NCI-H2081 (cell line): ENCODE results near the gene NRG3.

Experiments used
- DNase-seq, 2 experiments: peaks; one replicate each; lab custom pipeline; 2025; lab: John Stamatoyannopoulos, UW

The NRG3 gene

DNA sequence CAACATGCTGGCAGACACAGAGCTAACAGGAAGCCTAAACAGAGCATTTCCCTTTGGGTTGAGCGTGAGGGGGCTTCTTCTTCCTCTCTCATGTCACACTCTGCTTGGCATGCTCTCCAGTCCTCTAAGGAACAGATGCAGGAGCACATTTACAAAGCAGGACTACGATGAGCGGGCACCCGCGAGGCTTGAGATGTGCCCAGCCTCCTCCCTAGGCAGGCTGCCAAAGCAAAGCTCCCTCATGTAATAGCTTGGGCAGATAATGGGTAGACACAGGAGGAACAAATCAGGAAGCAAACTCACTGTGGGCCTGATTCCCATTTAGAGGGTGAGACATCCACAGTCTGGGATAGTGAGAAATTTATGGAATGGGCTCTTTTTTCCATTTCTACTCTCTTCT, 519.1 kb downstream of the NRG3 start:
- DNase-seq = peak; percentile 29 to 74

DNA sequence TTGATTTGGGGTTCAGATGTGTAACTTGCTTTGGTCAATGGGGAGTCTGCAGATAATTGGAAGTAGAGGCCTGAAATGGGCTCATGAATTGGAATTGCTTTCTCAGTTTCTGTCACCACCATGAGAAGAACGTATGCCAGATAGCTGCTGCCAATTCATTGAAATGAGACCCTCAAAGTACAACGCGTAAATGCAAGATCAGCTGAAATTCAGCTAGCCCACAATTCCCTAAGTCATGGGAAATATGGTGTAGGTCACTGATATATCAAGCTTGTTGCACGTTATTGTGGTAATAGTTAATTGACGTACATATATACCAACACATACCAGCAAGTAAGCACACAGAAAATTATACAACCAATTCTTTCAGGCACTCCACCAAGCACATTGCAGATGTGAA, 520.0 kb downstream of the NRG3 start:
- DNase-seq = no peak

DNA sequence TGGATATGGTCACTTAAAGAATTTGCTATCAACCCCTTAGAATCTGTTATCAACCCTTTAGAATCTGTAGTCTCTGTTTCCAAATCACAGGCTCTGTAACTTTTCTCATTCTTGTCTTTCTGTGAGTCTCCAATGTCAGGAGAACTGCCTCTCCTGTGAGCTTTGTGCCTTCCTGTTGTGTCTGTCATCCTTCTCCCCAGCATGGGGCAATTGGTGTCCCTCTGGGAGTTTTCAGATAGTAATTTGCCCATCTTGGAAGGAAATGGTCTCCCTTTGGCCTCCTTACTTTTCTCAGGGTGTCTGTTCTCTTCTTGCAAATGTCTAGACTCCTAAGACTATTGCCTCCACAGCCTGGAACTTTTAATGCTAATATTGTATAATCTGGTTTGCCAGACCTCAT, 521.9 kb downstream of the NRG3 start:
- no peak for DNase-seq

DNA sequence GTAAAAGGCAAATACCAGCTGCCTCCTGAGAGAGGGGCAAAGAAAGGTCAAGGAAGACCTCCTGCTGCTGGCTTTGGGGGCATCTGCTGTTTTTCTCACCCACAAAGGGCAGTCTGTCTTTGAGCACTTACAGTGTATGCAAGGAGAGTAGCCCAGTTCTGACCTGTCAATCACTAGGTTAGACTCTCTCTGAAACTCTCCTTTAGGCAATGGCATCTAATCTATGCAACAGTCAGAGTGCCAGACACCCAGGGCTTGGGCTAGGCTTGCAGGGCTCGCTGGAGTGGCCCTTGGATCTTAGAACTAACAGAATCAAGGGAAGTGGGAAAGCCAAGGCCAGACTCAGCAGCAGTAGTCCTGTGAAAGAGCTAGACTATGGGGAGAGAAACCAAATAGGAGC, 522.9 kb downstream of the NRG3 start:
- DNase-seq = no peak

DNA sequence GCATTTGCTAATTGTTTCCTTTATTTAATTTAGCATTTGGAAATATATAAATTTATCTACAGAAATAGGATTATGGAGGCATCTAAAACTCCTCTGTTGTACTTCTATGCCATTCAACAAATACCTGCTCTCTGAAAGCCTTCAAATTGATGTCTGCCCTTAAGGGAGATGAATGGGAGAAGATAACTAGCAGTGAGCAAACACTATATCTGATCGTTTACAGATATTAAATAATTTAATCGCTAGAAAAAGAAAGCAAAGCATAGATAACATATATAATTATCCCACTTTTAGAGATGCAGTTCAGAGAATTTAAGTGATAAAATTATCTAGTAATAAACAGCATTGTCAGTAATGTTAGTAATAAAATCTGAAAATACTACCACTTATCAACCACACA, 524.9 kb downstream of the NRG3 start:
- no peak for DNase-seq

DNA sequence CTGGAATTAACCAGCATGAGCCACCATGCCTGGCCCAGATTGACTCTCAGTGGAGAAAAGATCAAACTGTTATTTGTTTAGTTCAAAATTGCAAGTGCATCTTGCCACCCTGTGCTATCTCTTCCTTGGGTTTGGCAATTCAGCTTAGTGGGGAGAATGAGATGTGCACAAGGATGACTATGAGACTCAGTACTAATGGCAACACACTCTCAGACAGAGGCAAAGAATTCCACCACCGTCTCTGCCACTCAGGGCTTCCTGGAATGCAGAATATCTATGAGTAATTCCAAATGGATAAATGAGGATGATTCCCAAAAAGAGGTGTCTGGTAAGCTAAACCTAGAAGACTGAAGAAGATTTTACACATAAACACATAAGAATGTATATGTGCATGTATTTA, 525.8 kb downstream of the NRG3 start:
- DNase-seq = no peak

DNA sequence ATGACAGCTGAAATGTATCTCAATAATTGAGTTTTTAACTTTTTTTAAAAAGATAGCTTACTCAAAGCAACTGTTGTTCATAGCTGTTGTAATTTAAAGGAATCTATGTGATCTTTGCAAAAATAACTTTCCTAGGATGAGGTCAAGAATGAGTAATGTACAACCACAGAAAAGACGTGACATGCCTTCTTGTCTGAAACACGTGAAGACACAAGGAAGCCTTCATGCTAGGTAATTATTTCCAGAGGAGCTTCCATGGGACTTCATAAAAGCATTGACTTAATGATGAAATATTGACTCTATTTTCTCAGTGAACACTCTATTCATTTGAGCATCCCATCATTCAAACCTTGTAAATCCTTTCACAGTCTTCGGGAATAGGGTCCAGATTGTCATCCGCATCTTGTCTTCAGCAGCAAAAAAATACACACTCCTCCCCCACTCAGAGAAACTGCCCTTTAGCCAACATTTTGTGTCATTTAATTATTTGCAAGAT, 528.0 kb downstream of the NRG3 start:
- no peak for DNase-seq

DNA sequence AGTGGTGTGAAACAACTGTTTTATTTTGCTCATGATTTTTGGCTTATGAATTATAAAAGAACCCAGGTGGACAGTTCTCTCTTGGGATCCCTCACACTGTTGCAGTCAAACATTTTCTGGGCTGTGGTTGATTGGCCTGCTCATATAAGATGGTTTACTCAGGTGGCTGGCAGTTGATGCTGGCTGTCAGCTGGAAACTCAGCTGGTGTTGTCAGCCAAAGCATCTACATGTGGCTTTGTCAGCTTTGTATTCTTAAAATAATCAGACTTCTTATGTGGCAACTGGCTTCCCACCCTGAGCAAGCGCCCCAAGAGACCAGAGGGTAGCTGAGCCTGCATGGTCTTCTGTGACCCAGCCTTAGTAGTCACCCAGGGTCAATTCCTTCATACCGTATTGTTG, 534.7 kb downstream of the NRG3 start:
- no peak for DNase-seq

DNA sequence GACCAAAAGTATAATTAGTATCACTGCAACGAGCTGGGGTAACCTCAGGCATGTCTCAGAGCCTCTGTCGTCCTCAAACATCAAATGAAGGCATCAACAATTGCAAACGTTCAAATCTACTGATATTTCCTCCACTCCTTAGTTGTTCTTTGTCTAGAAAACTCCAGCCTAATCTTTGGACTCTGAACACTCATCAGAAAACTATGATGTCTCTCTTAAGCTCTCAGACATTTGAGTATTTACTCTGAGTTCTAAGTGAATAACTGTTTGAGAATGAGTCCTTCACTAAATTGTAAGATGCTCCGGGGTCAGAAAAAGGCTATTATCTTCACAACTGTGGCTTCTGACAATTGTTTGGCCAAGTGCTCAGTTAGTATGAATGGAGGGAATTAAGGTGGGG, 536.4 kb downstream of the NRG3 start:
- no peak for DNase-seq

DNA sequence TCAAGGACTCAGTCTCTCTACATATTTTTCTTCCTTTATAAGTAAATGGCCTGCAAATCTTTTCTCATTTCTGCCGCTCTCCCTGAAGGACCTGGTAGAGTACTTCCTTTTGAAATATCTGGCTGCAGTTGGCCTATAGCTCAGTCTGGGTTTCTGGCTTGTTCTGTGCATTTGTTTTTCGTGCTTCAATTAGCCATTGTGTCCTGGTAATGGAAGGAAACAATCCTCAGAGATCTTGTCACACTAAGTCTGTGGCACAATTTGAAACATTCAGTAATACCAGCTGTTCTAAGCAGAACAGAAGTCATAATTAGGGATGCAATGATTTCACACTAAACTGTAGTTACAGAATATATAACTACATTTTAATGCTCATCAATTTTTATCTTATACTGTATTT, 545.0 kb downstream of the NRG3 start:
- DNase-seq = no peak

DNA sequence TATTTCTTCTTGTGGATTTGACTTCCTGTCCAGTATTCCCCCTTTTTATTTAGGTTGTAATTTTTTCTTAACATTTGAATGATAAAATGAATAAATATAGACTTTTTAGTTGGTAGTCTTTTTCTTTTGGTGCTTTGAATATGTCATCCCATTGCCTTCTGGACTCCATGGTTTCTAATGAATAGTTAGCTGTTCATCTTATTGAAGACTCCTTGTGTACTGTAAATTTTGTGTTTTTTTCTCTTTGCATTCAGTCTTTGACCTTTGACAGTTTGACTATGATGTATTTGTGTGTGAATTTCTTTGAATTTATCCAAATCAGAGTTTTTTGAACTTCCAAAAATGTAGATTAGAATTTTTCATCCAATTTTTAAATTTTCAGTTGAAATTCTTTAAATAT, 554.3 kb downstream of the NRG3 start:
- DNase-seq = no peak

DNA sequence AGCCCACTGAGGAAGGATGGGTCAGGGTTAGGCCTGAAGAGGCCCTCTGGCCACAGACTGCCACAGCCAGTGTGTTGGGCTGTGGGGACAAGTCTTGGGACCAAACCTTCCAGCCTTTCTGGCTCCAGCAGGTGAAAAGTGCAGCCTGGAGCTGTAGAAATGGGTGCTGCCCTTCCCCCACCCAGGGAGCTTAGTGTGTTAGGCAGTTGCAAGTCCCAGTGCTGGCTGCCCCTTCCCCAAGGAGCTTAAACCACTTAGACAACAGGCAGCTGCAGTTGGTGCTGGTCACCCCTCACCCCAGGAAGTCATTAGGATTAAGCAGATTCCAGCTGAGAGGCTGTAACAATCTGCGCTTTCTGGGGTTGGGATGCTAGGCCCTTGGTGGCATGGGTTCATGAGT, 563.3 kb downstream of the NRG3 start:
- DNase-seq = no peak

DNA sequence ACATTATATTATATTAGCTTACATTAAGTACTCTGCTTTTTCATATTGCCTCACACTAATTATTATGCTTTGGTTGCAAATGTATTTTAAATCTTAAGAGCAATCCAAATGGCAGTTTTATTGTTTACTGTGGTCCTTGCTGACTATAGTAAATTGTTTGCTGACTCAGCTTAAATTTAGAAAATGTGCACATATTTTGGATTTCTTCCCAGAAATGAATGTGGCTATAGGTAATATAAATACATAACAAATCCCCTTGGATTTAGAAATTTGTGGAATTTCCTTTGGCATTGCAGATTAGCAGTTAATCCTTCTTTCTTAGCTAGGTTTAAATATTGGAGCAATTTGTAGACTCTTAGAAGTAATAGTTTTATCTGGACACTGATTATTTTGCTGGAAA, 565.8 kb downstream of the NRG3 start:
- no peak for DNase-seq

DNA sequence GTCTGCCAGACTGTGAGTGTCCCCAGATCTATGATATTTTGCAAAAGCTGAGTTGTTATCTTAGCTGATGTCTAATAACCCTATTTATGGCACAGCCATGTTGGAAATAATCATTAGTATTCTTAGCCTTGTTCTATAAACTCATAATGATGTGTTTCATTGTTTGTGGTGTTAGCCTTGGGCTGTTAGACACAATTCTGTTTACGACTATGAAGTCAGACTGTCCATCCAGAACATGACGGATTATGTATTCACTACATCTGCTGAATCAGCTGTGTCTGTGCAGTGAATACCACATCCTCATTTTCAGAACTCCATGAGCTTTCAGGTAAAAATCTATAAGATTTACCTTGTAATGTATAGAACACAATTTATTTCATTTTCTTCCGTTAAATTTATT, 577.1 kb downstream of the NRG3 start:
- DNase-seq = peak in 1 of 2 experiments; percentile 5

DNA sequence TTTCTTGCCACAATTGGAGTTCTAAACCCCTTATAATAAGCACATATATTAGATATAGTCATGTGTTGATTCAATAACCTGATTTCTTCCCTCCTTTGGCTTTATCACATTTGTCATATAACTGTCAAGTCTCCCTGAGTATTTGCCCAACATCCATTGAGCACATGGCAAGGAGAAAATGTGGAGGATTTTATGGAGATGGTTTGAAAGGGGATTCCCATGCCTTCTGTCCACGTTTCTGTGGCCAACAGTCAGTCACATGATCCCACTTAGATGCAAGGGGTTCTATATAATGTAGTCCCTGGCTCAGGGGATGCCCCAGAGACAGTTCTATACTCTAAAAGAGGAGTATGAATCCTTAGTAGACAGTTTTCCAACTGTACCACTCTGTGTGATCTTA, 577.7 kb downstream of the NRG3 start:
- no peak for DNase-seq

DNA sequence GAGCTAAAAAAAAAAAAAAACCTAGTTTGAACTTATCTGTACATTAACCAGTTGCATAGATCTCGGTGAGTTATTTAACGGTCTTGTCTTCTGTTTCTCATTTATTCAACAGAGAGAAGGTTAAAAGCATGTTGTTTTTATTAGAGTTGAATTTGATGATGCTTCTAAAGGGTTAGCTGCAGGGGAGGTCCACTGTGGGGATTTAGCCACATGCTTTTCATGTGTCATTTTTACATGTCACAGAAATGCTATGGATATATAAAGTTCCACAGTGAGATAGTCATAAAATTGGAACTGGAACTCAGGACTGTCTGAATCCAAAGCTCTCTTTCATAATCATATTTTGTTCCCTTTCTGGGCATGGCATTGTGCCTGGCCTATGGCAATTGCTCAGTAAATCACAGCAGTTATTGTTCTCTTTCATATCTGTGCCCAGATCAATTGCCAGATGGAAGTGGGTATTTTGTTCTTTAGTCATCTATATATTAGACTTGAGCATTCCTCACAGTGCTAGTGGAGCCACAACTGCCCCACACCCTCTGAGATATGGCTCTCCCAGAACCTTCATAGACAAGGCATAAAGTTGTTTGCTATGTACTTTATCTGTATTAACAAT, 578.8 kb downstream of the NRG3 start:
- DNase-seq = no peak

DNA sequence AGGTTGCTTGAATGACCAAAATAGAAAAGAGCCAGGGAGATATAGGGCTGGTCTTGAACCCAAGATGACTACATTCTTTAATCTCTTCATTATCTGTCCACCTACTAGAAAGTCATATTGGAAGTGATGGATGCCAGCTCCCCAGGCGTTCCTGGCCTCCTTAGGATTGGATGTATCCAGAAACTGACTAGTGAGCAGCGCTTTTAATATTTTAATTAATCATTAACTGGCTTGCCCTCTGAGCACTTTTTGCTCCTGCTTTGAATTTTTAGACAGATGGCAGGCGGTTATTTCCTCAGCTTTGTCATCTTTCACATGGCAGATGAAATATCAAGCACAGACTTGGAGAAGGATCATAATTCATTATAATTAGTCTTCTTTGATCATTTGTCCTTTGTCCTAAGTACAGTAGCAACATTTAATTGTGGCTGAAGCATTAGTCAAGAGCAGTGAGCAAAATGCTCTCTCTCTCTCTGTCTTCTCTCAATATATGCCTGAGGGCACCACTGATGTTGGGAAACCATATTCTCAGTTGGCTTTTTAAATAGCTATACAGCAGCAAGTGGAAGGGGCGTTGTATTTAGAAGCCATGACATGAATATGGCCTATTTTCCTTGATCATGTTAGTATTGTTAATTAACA, 588.0 kb downstream of the NRG3 start:
- no peak for DNase-seq

DNA sequence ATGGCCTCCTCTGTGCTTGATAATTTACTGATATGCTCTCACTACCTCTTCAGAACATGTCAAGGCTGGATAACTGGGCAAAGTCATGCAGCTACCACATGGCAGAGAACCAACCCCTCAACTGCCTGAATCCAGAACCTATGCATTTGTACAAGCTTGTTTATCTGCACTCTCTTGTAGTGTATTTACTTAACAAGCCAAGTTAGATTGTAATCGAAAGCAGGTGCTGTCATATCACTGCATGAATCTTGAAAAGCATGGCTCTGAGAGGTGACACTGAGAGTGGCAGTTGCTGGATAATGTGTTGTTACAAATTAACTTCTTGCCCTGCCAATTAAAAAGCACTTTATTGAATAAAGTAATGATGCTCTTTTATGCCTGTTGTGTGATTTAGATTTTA, 588.6 kb downstream of the NRG3 start:
- no peak for DNase-seq

DNA sequence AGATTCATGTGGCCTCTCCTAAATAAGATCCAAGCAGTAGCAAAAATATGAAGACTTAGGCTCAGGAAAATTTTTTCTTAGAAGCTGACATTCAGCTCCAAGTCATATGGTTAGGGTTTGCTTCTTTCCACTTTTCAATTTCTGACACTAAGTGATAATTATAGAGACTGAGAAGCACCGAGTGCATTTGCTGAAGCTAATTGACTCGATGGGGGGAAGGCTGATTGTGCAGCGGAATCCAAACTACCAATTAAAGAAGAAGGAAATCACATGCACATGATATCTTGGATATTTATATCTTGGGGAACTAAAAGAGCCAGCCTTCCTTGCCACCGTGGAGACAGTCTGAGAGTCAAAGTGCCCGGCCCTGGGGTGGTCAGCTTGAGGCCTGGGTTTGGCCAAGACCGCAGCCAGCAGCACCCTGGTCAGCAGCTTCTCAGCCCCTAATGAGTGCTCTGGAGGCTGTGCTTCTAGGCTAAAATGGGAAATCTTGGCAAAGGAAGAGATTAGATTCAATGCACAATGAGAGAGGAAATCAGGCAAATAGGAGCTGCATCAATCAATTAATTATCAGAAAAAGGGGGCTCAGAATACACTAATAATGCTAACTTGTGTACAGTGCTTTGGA, 589.3 kb downstream of the NRG3 start:
- DNase-seq = no peak

DNA sequence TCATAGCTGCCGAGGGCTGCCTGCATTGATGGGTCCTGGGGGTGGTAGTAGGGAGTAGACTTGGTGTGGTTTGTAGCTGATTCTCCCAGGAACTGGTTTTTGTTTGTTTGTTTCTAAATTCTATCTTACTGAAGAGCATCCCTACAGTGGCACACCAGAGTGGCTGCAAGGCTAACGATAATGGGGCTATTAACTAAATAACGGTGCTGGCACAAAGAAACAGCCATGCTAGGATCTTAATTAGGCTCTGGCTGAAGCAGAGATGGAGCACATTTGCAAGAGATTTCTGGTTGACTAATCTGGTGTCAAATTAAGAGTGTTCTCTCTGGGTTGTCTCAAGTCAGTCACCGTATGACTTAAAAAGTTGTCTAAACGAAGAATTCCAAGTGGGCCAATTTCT, 590.0 kb downstream of the NRG3 start:
- no peak for DNase-seq

DNA sequence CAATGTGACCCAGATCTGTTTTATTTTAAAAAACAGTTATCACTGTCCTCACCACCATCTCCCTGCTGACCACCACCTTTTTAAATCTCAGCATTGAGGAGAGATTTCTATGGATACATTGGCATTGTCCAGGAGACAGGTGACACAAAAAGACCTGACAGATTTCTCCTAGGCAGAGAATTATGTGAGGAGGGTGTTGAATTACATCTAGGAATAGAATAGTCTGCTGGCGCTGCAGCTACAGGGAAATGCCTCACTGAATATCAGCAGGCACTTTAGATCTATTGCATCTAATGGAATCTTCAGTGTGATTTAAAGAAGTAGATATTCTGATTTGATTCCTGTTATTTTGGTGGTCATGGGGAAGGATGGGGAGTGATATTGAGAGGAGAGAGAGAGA, 593.5 kb downstream of the NRG3 start:
- no peak for DNase-seq

DNA sequence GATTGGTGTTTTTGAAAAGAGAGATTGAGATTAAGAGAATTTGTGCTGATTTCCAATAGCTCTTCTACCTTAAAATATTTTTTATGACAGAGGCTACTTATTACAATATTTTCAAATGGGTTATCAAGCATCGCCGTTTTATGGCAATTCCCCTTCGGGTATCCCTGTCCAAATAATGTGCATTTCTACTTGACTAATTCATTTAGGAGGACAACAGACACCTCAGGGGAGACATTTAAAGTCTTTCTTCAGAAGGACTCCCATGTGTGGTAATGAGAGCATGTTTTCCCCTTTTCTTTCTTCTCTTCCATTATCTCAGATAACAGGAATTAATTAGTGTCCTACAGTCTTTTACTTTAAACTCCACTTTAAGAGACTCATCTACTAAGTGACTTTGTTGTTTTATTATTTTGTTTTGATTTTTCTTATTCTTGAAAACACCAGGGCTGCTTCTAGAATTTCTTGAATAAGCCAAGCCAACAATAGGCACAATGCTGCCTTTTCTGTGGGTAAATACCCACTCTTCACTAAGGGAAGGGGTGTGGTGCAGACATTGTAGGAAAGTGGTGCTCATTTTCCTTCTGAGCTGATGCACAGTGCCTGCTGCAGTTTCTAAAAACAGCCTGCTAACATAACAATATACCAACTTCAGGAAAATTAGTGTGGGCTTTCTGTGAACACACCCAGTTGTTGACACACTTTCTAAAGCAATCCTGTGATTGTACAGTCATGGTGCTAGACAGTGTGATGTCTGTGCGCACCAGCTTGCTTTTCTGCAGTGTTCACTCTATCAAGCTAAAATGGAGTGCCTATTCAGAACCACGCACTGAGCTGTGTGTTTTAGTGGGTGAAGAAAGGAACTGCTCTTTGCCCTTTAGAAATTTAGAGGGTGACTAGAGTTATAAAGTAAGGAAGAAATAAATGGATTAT, 597.7 kb downstream of the NRG3 start:
- peak; percentile 1 to 3 for DNase-seq

DNA sequence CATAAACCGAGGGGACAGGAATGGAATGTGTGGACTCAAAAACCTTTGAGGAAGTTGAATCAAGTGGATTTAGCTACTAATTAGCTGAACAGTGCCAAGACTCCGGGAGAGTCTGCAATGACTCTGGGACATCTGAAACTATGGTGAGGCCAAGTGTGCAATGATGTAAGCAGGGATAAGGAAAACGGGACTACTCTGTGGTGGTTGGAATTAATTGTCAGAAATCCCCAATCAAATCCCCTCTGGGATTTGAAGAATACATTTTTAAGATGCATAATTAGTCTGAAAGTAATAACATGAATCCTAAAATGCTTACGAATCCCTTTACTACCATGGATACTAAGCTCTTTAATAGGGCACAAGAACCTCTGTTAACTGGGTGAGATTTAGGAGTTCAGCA, 602.8 kb downstream of the NRG3 start:
- no peak for DNase-seq
